Fibroblast of the aortic adventitia (primary cell): ENCODE data around the gene ZNF232. TPM values are rescaled to one million over a fixed set of nuclear protein-coding genes. Genes with fewer than 3 reads are reported as not detected.
A peak's percentile ranks its signal among the peaks of the same experiment; 100 is the strongest.
"Not testable (repeated sequence)": the region's sequence is repeated elsewhere in the genome, so short reads cannot be mapped to it uniquely, and the experiment has no call there.

Source experiments
- DNase-seq: peaks from one replicate; pipeline ENCODE4 v3.0.0-alpha.2; 2010; ENCODE audit warnings: low read depth
- H3K4me3 ChIP-seq: 2 replicates; pipeline ENCODE4 v1.5.1; 2011; ENCODE audit warnings: low read depth, mild to moderate bottlenecking, control low read depth, low read length, moderate library complexity
- total RNA-seq: library from RNA; depleted of rRNA; stranded (reverse); fragments of >200 nt; gene quantifications from 2 replicates; pipeline ENCODE4 v1.2.3, GENCODE V29; 2012; ENCODE audit warnings: low replicate concordance
- TF ChIP-seq, protein P1 (sequence below): IDR thresholded peaks from 2 replicates; pipeline ENCODE4 v1.5.1; 2011; ENCODE audit warnings: mild to moderate bottlenecking, low read length, control low read depth, inconsistent platforms; ENCODE audit not compliant: insufficient read depth

Gene ZNF232
- total RNA-seq, 1 donor, result 4.5 TPM

DNA sequence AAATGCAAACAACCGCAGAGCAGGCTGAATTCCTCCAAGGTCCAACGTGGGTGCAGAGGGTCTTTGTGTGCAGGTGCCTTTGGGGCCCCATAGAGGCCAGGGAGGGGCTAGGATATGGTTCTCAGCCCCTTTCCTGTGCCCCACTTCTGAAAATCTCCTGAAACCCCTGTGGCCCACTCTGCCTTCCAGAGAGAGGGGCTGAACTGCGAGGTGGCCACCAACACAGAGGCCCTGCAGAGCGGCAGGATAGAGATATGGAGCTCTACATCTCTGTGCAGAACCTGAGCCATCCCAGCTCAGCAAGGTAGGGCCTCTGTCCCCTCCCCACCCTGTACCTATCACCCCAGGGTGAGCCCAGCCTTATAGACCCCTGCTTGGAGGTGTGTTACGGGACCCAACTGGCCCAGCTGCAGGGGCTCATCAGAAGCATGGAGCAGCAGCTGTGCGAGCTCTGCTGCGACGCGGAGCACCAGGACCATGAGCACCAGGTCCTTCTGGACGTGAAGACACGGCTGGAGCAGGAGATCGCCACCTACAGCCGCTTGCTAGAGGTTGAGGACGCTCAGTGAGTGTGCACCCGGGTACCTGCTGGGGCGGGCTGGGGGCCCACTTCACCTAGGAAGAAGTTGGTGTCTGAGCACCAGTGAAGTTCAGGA, 9.6 kb upstream of the ZNF232 start:
- TF ChIP-seq, protein P1, sequence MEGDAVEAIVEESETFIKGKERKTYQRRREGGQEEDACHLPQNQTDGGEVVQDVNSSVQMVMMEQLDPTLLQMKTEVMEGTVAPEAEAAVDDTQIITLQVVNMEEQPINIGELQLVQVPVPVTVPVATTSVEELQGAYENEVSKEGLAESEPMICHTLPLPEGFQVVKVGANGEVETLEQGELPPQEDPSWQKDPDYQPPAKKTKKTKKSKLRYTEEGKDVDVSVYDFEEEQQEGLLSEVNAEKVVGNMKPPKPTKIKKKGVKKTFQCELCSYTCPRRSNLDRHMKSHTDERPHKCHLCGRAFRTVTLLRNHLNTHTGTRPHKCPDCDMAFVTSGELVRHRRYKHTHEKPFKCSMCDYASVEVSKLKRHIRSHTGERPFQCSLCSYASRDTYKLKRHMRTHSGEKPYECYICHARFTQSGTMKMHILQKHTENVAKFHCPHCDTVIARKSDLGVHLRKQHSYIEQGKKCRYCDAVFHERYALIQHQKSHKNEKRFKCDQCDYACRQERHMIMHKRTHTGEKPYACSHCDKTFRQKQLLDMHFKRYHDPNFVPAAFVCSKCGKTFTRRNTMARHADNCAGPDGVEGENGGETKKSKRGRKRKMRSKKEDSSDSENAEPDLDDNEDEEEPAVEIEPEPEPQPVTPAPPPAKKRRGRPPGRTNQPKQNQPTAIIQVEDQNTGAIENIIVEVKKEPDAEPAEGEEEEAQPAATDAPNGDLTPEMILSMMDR, result no peak
- H3K4me3 ChIP-seq, result no peak overlapping the region

DNA sequence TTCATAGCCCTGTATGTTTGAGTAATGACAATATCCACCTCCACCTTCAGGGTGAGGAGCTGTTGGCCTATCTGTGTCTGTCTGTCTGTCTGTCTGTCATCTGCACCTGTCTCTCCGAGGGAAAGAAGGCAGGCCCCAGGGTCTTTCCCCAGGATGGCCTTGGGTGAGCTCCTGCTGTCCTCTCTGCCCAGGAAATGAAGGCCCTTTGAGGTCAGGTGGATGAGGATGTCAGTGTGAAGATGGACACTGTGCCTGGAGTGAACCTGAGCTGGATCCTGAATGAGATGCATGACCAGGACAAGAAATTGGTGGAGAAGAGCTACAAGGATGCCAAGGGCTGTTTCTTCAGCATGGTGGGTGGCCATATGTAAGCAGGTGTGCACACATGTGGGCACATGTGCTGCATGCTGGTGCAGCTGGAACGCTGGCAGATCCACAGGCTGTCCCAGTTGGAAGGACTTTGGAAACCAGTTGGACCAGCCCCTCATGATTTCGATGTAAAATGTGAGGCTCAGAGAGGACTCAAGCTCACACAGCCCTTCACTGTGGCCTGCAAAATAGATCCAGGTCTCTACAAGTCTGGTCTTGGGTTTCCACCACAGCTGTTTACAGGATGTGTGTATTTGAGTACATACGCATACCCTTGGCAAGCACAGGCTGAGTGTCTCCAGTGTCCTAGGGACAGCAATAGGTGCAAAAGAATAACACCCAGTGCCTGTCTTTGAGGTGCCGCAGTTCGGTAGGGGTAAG, 8.9 kb upstream of the ZNF232 start:
- DNase-seq, H3K4me3 ChIP-seq: not testable (repeated sequence)

More for the DNA sequence above, 9.6 kb upstream of the ZNF232 start:
- no peak for DNase-seq

DNA sequence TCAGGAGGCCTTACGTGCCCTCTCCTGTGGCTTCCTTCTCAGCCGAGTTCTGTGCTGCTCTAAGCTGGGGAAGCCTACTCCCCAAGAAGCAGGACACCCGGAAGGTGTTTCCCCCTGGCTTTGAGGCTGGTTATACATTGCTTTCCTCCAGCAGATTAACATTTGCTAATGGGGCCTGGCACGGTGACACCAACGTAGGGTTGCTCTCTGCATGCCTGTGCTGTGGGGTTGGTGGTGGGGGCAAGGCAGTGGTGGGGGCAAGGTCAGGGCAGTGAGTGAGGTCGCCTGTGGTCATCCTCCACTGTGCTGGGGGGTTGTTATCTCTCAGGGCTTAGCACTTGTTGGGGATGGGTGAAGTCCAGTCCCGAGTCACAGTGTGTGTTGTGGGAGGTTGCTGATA, 8.4 kb upstream of the ZNF232 start:
- DNase-seq, result no peak
- H3K4me3 ChIP-seq, result no peak overlapping the region
- TF ChIP-seq, protein P1, result no peak

DNA sequence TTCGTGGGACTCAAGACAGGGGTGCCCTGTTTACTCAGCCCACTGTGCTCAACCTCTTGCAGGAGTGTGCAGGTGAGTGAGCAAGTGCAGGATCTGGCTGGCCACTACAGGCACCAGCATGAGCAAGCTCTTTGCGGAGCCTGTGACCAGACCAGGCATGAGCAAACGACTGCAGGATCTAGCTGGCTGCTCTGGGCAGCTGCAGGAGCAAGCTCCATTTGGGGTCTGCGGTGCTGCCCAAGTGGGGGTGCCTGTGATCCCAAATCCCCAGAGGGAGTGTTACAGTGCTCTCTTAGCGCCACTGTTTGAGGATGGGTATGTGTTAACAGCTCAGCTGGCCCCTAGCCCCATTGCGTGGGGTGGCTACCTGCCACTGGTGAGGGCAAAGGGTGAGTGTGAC, 6.5 kb upstream of the ZNF232 start:
- TF ChIP-seq, protein P1, result no peak
- no peak overlapping the region for H3K4me3 ChIP-seq
- DNase-seq, result no peak

DNA sequence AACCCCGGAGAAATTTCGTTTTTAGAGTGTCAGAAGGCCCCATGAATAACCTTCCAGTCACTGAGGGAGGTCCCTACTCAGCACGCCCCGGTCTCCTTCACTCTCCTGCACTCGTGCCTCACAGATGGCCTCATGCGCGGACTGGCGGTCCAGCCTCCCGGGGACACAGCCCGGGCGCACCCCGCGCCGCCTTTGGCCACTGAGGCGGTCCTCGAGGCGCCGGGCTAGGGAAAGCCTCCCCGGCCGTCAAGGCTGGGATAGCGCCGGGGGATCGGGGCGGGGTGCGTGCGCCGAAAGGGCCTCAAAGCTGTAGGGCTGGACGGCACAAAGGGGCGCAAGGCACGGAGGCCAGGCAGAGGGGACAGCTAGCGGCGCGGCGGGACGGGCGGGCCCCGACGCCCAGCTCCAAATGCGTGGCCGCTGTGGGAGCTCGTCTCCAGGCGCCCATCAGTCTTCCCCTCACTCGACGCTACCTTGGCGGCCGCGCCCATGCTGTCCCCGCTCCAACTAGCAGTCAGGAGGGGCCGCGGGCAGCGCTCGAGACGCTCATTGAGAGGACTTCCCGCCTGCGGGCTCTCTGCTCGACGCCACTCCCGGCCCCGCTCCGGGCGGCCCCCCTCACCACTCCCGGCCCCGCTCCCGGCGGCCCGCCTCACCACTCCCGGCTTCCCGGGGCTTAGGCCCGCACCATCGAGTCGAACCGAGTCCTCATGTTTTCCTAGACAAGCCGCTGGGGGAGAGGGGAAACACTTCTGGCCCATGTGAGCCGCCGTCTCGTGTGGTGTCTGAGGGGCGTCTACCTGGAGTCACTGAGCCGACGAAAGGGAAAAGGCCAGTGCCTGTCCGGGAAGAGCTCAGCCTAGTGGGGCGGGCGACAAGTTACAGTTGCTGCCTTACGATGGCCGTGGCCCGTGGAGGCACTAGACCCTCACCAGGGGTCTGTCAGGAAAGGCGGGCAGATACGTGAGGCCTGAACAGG, 4.3 kb upstream of the ZNF232 start, which contains the start of gene USP6:
Gene USP6 (plus strand): TSS at position 360 of the 979 bp plus-strand sequence. CDS start 14,336 bp downstream, outside the sequence.
- no peak for DNase-seq
- no peak within 1 kb of the TSS for H3K4me3 ChIP-seq
- TF ChIP-seq, protein P1, result no peak

DNA sequence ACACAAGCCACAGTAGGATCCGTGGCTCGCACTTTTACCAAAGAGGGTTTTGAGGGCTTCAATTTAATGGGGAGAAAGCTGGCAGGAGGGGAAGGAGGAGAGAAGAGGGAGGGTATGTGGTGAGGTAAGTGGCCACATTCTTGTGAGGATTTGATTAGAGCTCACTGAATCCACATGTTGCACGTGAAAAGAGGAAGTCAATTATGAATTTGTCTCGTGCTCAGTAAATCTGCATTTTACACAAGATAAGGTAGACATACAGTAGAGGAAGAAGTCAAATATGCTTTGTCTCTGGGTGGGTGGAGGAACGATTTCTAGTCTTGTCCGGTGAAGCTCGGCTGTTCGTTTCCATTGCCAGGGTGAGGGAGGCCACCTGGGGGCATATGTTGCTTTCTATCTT, 862 bp downstream of the ZNF232 start:
- DNase-seq, result no peak
- TF ChIP-seq, protein P1, result no peak
- H3K4me3 ChIP-seq, result peak overlapping the region; percentile 96

DNA sequence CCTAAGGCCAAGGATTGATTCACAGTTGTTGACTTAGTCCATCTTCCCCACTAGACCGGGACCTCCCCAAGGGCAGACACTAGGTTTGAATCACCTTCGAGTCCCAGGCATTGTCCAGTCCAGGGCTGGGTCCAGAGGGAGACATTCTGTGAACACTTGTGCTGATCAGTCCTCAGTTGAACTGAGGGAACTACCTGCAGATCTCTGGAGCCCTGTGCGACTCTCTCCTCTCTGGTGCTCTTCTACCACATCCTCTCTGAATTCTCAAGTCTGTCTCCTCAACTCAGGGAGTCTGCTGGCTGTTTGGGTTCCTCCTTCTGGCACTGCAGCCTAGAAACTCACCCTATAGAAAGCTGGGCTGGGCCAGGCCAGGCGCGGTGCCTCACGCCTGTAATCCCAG, 10.8 kb downstream of the ZNF232 start:
- TF ChIP-seq, protein P1, result no peak
- no peak for DNase-seq
- no peak overlapping the region for H3K4me3 ChIP-seq
